Endometrial microvascular endothelial cells (primary cell): Measurements from ENCODE around the gene HPCAL1. TPM values are rescaled to one million over a fixed set of nuclear protein-coding genes. Genes with fewer than 3 reads are reported as not detected.

Experiments
- in situ Hi-C: cut with HindIII; loops from 2 replicates; pipeline ENCODE4 v1.10.0; 2017; ENCODE audit warnings: low sequenced_read_pairs, low pct_unique_long_range_greater_than_20kb; ENCODE audit errors: inconsistent ontology term
- total RNA-seq: library from RNA; depleted of rRNA; stranded (reverse); fragments of >200 nt; gene quantifications from one replicate; pipeline ENCODE4 v1.2.3, GENCODE V29; 2015; ENCODE audit errors: inconsistent ontology term

The HPCAL1 gene
- total RNA-seq, 1 donor from 2014 or later, result 183 TPM

- in situ Hi-C loops, result no loop called here
These were observed 89.4 kb downstream of the HPCAL1 start for GRCh38 chr2:10392100-10392499.

DNA sequence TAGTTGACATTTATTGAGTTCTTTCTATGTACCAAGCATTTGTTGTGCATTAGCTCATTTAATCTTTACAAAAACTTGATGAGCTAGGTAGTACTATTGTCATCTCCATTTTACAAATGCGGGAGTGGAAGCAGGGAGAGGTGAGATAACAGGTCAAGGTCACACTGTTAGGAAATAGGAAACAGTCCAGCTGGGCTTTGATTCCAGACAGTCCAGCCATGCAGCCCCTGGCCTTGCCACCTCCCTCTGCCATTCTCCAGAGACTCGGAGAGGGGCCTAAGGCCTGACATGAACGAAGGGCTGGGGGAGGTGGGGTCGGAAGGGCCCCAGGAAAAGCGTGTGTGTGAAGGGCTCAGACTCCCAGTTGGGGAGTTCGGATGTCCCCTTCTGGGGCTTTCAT is 89.8 kb downstream of the HPCAL1 start:
- in situ Hi-C loops, result no loop called here

- in situ Hi-C loops, result no loop called here
These were observed 90.4 kb downstream of the HPCAL1 start for GRCh38 chr2:10392951-10393639.

DNA sequence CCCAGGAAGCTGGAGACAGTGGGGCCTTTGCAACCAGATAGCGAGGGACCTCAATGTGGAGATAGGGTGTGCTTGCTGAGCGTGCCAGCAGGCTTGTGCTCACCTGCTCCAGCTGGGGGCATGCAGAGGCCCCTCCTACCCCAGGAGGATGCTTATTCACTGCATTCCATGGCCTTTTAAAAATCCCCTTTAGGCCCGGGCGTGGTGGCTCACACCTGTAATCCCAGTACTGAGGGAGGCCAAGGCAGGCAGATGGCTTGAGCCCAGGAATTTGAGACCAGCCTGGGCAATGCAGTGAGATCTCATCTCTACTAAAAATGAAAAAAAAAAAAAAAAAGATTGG is 90.9 kb downstream of the HPCAL1 start:
- in situ Hi-C loops, result no loop called here

DNA sequence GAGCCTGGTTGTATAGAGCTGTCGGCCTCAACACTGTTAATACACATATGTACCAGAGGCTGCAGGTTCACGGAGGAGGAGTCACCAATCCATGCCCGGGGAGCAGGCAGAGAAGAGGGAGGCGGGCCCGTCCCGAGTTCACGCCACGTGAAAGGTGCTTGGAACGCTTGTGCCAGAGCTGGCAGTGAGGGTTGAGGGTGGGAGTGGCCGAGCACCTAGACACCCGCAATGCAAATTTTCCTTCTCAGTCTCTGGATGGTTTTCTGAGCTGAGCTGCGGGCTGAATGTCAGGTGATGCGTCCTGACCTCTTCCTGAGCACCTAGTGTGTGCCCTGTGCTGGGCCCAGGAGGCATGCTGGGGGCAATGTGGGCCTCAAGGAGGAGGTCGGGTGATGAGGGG is 93.2 kb downstream of the HPCAL1 start:
- in situ Hi-C loops, result no loop called here

GRCh38 chr2:10396464-10396863 is 93.8 kb downstream of the HPCAL1 start:
- in situ Hi-C loops, result no loop called here

DNA sequence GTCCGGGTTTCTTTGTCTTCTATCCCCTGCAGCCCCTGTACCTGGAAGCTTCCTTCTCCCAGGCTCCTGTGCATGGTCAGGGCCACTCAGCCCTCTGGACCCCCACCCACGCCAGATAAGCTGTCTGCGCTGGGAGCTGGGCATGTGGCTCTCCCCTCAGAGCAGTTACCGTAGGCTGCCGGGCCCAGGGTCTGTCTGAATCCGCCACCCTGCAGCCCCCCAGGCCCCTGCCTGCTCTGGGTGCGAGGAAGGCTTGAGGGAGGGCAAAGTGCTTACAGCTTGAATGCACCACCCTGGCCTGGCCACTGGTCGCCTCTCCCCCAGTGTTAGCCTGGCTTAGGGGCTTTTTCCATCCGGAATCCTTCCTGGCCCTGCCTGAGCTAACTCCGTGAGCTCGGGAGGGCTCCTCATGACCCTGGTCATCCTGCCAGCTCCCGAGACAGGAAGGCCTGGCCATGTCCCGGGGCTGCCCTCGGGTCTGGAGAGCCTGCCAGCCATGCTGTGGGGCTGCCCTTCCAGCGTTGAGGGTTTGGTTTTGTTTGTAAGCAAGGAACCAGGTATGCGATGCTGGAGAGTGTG is 94.7 kb downstream of the HPCAL1 start:
- in situ Hi-C loops, result no loop called here

- in situ Hi-C loops, result no loop called here
These were observed 95.2 kb downstream of the HPCAL1 start for GRCh38 chr2:10397878-10398277.

DNA sequence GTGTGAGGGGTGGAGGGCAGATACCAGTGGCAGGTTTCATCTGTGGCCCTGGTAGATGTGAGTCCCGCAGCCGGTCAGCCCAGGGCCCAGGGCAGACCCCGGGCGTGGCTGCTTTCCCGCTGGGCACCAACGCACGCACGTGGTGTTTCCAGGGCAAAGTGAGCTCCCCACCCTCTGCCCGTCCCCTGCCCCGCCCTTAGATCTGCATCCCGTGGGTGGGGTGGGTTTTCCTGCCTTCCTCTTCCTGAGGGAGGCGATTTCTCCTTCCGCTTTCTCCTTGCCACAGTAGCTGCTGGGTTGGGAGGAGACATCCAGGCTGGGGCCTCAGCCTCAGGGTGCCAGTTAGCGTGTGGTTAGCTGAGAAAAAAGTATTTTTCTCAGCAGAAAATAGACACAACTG is 95.8 kb downstream of the HPCAL1 start:
- in situ Hi-C loops, result no loop called here

DNA sequence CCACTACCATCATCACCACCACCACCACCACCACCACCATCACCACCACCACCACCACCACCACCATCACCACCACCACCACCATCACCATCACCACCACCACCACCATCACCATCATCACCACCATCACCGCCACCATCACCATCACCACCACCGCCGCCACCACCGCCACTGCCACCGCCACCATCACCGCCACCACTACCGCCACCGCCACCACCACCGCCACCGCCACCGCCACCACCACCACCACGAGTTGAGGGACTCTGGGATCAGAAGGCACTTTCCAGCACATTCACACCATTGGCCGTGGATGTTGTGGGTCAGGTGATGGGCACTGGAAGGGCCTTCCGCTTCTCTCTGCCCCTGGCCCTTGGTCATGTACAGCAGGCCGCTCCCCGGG is 96.7 kb downstream of the HPCAL1 start:
- in situ Hi-C loops, result no loop called here

DNA sequence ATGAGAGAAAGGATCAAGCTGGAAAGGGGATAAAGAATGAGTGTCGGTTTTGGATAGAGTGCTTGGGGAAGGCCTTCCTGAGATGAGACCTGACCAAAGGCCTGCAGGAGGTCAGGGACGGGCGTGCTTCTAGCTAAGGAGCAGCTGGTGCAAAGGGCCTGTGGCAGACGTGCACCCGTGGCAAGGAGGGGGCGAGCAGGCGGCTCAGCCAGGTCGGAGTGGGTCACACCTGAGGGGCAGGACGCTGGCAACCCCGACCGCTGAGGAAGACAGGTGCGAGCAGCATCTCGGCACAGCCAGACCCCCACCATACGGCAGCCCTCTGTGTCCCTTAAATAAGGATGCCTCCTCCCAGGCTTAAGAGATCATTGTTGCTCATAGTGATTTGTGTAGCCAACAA is 97.3 kb downstream of the HPCAL1 start:
- in situ Hi-C loops, result no loop called here

- in situ Hi-C loops, result no loop called here
These were observed 97.9 kb downstream of the HPCAL1 start for GRCh38 chr2:10400568-10400977.

- in situ Hi-C loops, result no loop called here
These were observed 98.6 kb downstream of the HPCAL1 start for GRCh38 chr2:10400978-10401951.

DNA sequence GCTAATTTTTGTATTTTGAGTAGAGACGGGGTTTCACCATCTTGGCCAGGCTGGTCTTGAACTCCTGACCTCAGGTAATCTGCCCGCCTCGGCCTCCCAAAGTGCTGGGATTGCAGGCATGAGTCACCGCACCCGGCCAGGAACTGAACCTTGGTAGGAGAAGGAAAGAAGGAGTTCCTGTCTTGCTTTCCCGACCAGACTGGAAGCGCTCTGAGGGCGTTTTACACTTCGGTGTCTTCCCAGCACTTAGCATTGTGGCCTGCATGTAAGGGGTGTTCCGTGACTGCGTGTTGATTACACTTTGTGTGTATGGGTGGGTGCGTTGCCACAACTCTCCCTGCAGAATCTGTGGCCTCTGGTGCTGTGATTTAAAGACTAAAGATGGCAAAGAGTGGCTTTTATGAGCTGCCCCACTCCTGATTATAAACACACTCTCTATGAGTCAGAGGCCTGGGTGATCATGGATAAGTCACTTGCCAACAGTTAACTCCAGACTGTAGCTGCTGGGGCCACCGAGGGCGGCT is 99.4 kb downstream of the HPCAL1 start:
- in situ Hi-C loops, result no loop called here

DNA sequence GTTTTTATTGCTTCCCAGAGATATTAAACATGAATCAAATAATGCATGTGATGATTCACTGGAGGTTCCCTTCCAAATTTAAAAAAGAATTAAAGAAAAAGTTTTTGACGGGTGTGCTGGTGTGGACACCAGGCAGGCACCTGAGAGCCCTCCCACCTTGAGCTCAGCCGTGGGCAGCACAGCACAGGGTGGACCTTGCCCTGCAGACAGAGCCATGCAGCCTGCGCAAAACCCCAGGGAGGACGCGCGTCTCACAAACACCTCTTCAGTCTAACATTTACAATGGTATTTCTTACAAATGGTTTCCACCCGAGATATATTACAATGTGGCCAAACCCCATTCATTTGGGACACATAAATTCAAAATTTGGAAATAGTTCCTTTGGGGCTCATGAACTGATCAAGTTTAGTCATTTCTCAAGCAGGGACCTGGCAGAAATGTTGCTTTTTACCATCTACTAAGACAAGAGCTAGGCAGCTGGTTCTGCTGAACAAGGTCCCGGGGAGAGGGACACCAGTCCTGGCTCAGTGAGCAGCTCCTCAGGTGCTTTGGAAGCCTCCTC is 100.0 kb downstream of the HPCAL1 start:
- in situ Hi-C loops, result no loop called here

DNA sequence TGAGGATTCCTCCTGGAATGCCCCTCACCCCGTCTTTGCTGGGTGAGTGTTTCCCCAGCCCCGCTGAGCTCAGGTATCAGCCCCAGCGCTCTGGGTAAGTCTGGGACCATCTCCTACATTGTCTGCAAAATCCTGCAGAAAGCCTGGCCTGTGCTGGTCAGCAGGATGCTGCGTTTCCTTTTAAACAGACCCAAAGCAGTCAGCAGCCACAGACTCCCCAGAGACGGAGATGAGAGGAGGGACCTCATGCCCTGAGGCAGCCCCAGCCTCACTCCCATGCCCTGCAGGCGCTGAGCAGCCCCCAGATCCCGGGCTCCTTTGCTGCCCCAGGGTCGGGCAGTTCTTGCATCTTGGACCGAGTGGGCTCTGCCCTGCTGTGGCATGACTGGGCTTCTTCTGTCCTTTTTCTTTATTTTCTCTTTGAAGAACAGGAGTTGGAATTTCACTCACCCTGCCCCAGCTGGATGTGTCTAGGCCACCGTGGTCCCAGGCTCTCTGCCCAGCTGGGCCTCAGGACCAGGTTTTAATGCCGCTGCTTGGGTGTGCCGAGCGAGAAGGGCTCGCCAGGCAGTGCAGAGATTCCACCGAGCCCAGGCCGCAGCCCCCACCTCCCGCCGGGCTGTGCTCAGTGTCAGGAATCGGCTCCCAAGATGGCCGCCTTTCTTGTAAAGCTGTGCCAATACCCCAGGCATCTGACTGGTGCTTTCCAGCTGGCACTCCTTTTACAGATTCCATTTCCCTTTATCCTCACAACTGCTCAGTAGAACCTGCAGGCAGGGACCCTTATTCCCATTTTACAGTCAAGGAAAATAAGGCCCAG is 101.8 kb downstream of the HPCAL1 start:
- in situ Hi-C loops, result no loop called here

DNA sequence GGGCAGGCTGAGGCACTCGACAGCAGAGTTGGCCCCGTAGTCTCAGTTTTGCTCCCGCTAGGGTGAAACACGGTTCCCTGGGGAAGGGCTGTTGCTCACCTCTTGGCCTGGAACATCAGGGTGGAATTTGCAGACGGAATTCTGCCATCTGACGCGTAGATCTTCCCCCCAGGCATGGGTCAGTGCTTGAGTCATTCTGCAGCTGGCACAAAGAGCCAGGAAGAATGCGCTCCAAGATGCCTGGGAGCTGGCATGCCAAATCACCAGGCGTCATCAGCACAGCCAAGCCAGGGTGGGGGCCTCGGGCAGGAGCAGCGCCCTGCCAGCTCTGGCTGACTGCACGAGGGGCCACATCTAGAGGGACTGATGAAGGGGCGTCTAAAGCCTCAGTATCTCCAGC is 102.7 kb downstream of the HPCAL1 start:
- in situ Hi-C loops, result no loop called here

- in situ Hi-C loops, result no loop called here
These were observed 103.3 kb downstream of the HPCAL1 start for GRCh38 chr2:10406016-10406415.
